HT-29 (cell line): ENCODE measurements around the gene CFAP97D1. TPM values are rescaled to one million over a fixed set of nuclear protein-coding genes. Genes with fewer than 3 reads are reported as not detected.

Source experiments
- DNase-seq: peaks from one replicate; pipeline ENCODE4 v3.0.0-alpha.2; 2015; ENCODE audit warnings: low spot score
- total RNA-seq: library from RNA; depleted of rRNA; stranded (reverse); fragments of >200 nt; shearing (Covaris generic); gene quantifications from 2 replicates; pipeline ENCODE4 v1.2.3, GENCODE V29; 2014; rRNA removed

Gene CFAP97D1
- total RNA-seq, 1 experiment from 2014 or later, result 0.05 TPM

- DNase-seq, result no peak
These were observed 46.0 kb downstream of the CFAP97D1 start for GRCh38 chr17:43826206-43826605.

- DNase-seq, result no peak
These were observed 47.4 kb downstream of the CFAP97D1 start for GRCh38 chr17:43827596-43827995.

- no peak for DNase-seq
These were observed 49.5 kb downstream of the CFAP97D1 start for GRCh38 chr17:43829738-43830137.

DNA sequence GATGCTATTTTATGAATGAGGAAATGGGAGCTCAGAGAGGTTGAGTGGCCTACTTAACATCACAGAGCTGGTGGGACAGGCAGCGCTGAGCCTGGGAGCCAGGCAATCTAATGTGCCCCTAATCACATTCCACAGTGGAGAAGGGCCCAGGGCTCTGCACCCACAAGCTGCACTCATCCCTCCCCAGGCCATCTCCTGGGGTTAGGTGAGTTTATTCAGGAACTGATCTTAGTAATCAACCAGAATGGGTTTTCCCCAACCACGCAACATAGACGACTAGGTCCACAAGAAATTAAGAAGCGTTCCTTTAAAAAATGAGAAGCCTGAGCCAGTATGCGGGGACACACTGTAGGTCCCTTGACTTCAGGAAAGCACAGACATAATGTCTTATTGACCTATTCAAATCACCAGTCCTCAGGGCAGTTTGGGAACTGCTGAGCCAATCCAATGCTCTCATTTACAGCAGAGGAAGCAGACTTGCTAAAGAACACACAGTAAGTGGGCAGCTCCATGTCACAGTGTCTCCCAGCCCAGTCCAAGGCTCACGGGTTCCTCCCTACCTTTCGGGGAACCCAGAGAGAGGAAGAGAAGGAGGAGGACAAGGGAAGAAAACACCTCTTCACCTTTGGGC is 50.4 kb downstream of the CFAP97D1 start:
- DNase-seq, result no peak

- no peak for DNase-seq
These were observed 51.4 kb downstream of the CFAP97D1 start for GRCh38 chr17:43831633-43832032.

DNA sequence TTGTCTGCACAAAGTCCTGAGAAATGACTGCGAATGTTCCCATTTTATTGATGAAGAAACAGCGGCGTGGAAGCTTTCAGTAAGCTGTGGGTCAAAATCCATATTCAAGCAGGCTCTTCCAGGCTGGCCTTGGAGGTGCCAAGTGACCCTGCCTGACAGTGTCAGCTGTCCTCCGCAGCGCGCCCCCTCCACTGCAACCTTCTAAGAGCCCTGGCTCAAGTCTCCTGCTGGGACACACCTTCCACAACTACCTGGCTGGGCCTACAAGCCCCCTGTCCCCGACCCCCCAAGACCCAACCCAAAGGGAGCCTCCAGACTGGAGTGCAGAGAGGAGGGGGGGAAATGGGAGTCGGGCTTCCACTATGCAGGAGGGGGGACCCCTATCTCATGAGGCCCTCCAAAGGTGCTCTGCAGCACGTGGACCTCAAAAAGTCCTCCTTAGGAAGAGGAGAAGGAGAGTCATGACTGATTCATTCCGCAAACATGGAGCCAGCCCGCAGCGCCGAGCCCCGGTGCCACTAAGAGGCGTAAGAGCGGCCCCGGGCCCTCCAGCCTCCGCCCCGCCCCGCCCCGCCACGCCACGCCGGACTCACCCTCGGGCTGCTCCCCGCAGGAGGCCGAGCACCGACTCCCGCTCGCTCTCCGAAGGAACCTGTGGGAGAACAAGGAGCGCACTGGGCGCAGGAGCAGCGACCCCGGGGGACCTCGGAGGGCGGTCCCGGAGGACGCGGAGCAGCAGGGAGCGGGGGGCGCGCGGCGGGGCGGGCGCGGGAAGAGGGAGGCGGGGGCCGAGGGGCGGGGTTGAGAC is 52.1 kb downstream of the CFAP97D1 start:
- peak; percentile 33 for DNase-seq

GRCh38 chr17:43832976-43833829 is 53.0 kb downstream of the CFAP97D1 start, which contains the start of gene MPP3:
TSS of gene MPP3 (minus strand) at chr17:43833146. CDS start at chr17:43831906, 1,240 bp downstream.
- peak; percentile 70 for DNase-seq

- no peak for DNase-seq
These were observed 53.9 kb downstream of the CFAP97D1 start for GRCh38 chr17:43834106-43834505.

Other genes with a start within 250 kb of the CFAP97D1 start
- 129 and 149 TPM in 2 replicates for gene ETV4, start 234.1 kb upstream of the CFAP97D1 start, total RNA-seq
- gene MEOX1, start 118.5 kb upstream of the CFAP97D1 start, total RNA-seq, result not detected in 2 replicates
- gene SOST, start 21.6 kb upstream of the CFAP97D1 start, total RNA-seq, result not detected in 2 replicates
- 40.2 and 40.8 TPM in 2 replicates for gene DUSP3, start 1.5 kb upstream of the CFAP97D1 start, total RNA-seq
- 12.0 and 13.9 TPM in 2 replicates for gene MPP3, start 52.7 kb downstream of the CFAP97D1 start, total RNA-seq
- gene CD300LG, start 66.7 kb downstream of the CFAP97D1 start, total RNA-seq, result not detected in 2 replicates
- 0.29 and 0.56 TPM in 2 replicates for gene MPP2, start 127.1 kb downstream of the CFAP97D1 start, total RNA-seq
- not detected in 2 replicates for gene PPY, start 162.0 kb downstream of the CFAP97D1 start, total RNA-seq
- gene PYY, start 173.5 kb downstream of the CFAP97D1 start, total RNA-seq, result not detected in 2 replicates
- gene NAGS, start 224.2 kb downstream of the CFAP97D1 start, total RNA-seq, result 2.7 and 4.2 TPM in 2 replicates
- gene TMEM101, start 234.5 kb downstream of the CFAP97D1 start, total RNA-seq, result 78.2 and 83.1 TPM in 2 replicates